Muscle layer of colon (tissue), 2 donors: ENCODE measurements around the gene NAIF1.
"Not testable (repeated sequence)": the region's sequence is repeated elsewhere in the genome, so short reads cannot be mapped to it uniquely, and the experiment has no call there.

Source experiments
- H3K27ac ChIP-seq: one replicate; pipeline ENCODE4 v1.7.0; 2013; ENCODE audit warnings: low read depth, mild to moderate bottlenecking, low read length, moderate library complexity
- H3K27me3 ChIP-seq, 2 donors: one replicate each; pipeline ENCODE4 v1.7.0; 2013; ENCODE audit warnings: low read length in 2 of 2, mild to moderate bottlenecking in 2 of 2; ENCODE audit not compliant: insufficient read depth in 2 of 2, control insufficient read depth in 1 of 2
- H3K36me3 ChIP-seq: one replicate; pipeline ENCODE4 v1.7.0; 2013; ENCODE audit warnings: mild to moderate bottlenecking, low read length; ENCODE audit not compliant: insufficient read depth
- H3K4me1 ChIP-seq: one replicate; pipeline ENCODE4 v1.7.0; 2013; ENCODE audit warnings: mild to moderate bottlenecking, low read length; ENCODE audit not compliant: insufficient read depth
- H3K4me3 ChIP-seq, 2 donors: one replicate each; pipeline ENCODE4 v1.7.0; 2013; ENCODE audit warnings: low read length in 2 of 2, low read depth in 1 of 2, mild to moderate bottlenecking in 1 of 2, moderate library complexity in 1 of 2
- H3K9ac ChIP-seq: one replicate; pipeline ENCODE4 v1.7.0; 2013; ENCODE audit warnings: low read length
- H3K9me3 ChIP-seq: one replicate; pipeline ENCODE4 v1.7.0; 2013; ENCODE audit warnings: mild to moderate bottlenecking, low read length
- donor health status: abdominal sarcoma.
- donor health status: Adenocarcinoma of cecum.

Gene NAIF1

GRCh38 chr9:128066713-128067644 lies at the start of gene NAIF1:
TSS of gene NAIF1 (minus strand) at chr9:128067320. CDS start at chr9:128067101, 219 bp downstream.
- Histone ChIP-seq H3K4me1 (peaks cover 40% of the 10 kb centered on the region), H3K27ac (peak within 1 kb of the TSS; percentile 88), H3K36me3 (peaks cover 12% of the 10 kb centered on the region), H3K27me3 (no peaks in the 10 kb centered on the region), H3K9ac (peak within 1 kb of the TSS; percentile 87), H3K9me3 (no peaks in the 10 kb centered on the region), H3K4me3 (peak within 1 kb of the TSS; percentile 79 to 97)

GRCh38 chr9:128116104-128117083 lies 49.3 kb upstream of the NAIF1 start:
- H3K9ac ChIP-seq, result no peak overlapping the region
- H3K27ac ChIP-seq, result no peak overlapping the region

GRCh38 chr9:128115187-128116103 lies 48.3 kb upstream of the NAIF1 start:
- Histone ChIP-seq H3K9me3 (no peaks in the 10 kb centered on the region), H3K36me3 (no peaks in the 10 kb centered on the region), H3K4me3 (no peak overlapping the region), H3K9ac (no peak overlapping the region), H3K27me3 (no peaks in the 10 kb centered on the region), H3K27ac (peak overlapping the region; percentile 23), H3K4me1 (peaks cover 7% of the 10 kb centered on the region)

More at GRCh38 chr9:128116104-128117083, 49.3 kb upstream of the NAIF1 start:
- H3K9me3 ChIP-seq, result no peaks in the 10 kb centered on the region
- H3K27me3 ChIP-seq, result no peaks in the 10 kb centered on the region
- H3K4me3 ChIP-seq, result no peak overlapping the region
- peaks cover 7% of the 10 kb centered on the region for H3K4me1 ChIP-seq
- H3K36me3 ChIP-seq, result no peaks in the 10 kb centered on the region

GRCh38 chr9:128114326-128115186 lies 47.4 kb upstream of the NAIF1 start:
- Histone ChIP-seq H3K36me3 (no peaks in the 10 kb centered on the region), H3K27ac (no peak overlapping the region), H3K9me3 (no peaks in the 10 kb centered on the region), H3K4me1 (peaks cover 7% of the 10 kb centered on the region), H3K4me3 (no peak overlapping the region), H3K9ac (no peak overlapping the region), H3K27me3 (no peaks in the 10 kb centered on the region)

- no peaks in the 10 kb centered on the region for H3K36me3 ChIP-seq
- H3K27ac ChIP-seq, result no peak overlapping the region
- no peaks in the 10 kb centered on the region for H3K9me3 ChIP-seq
- no peak overlapping the region for H3K9ac ChIP-seq
- H3K4me1 ChIP-seq, result peaks cover 7% of the 10 kb centered on the region
- H3K27me3 ChIP-seq, result no peaks in the 10 kb centered on the region
- H3K4me3 ChIP-seq, result no peak overlapping the region
These were observed 46.6 kb upstream of the NAIF1 start for GRCh38 chr9:128113526-128114325.

GRCh38 chr9:128111726-128112125 lies 44.6 kb upstream of the NAIF1 start:
- peaks cover 15% of the 10 kb centered on the region for H3K36me3 ChIP-seq
- not testable (repeated sequence) for H3K9me3 ChIP-seq, H3K27ac ChIP-seq, H3K27me3 ChIP-seq, H3K4me1 ChIP-seq, H3K9ac ChIP-seq, H3K4me3 ChIP-seq

- no peaks in the 10 kb centered on the region for H3K4me1 ChIP-seq
- peaks cover 34% of the 10 kb centered on the region for H3K36me3 ChIP-seq
- no peak overlapping the region for H3K27ac ChIP-seq
- no peak overlapping the region for H3K4me3 ChIP-seq
- no peaks in the 10 kb centered on the region for H3K27me3 ChIP-seq
- no peak overlapping the region for H3K9ac ChIP-seq
- no peaks in the 10 kb centered on the region for H3K9me3 ChIP-seq
These were observed 42.1 kb upstream of the NAIF1 start for GRCh38 chr9:128109050-128109709.

- Histone ChIP-seq H3K36me3 (peaks cover 41% of the 10 kb centered on the region), H3K27me3 (no peaks in the 10 kb centered on the region), H3K9ac (no peak overlapping the region), H3K4me1 (no peaks in the 10 kb centered on the region), H3K27ac (no peak overlapping the region), H3K4me3 (no peak overlapping the region), H3K9me3 (no peaks in the 10 kb centered on the region)
These were observed 41.3 kb upstream of the NAIF1 start for GRCh38 chr9:128108269-128109049.
